WTC11 (cell line): ENCODE data around the gene KLF13. TPM values are rescaled to one million over a fixed set of nuclear protein-coding genes. Genes with fewer than 3 reads are reported as not detected.

Experiments
- ATAC-seq: fragments of 200-7000 bp; cut with Tn5 transposase; 2 replicates; pipeline ENCODE4 v1.10.0; 2021; ENCODE audit warnings: mild to moderate bottlenecking, moderate library complexity
- CTCF ChIA-PET: fragments of 300-600 bp; sonication (Branson Sonifier 250); formaldehyde crosslinking; loops from one replicate; lab custom pipeline; 2021; ENCODE audit warnings: antibody characterized with exemption; lab: Charles Lee
- POLR2A ChIA-PET: fragments of 350-600 bp; sonication (Branson Sonifier 250); formaldehyde crosslinking; loops from one replicate; lab custom pipeline; 2021; ENCODE audit warnings: antibody characterized with exemption; lab: Charles Lee
- DNase-seq: peaks from one replicate; pipeline ENCODE4 v3.0.0; 2021; ENCODE audit warnings: low spot score
- H3K27ac Mint-ChIP-seq: 2 replicates; pipeline ENCODE4 v1.8.0; 2021; ENCODE audit warnings: mixed read lengths
- H3K27me3 Mint-ChIP-seq: 2 replicates; pipeline ENCODE4 v1.8.0; 2021; ENCODE audit warnings: low read depth, mild to moderate bottlenecking, moderate library complexity, mixed read lengths
- H3K36me3 Mint-ChIP-seq: 2 replicates; pipeline ENCODE4 v1.8.0; 2021; ENCODE audit warnings: mixed read lengths
- H3K4me1 Mint-ChIP-seq: 2 replicates; pipeline ENCODE4 v1.8.0; 2022; ENCODE audit warnings: mixed read lengths
- H3K4me3 Mint-ChIP-seq: 2 replicates; pipeline ENCODE4 v1.8.0; 2021; ENCODE audit warnings: mild to moderate bottlenecking, moderate library complexity, mixed read lengths
- H3K9me3 Mint-ChIP-seq: 2 replicates; pipeline ENCODE4 v1.8.0; 2021; ENCODE audit warnings: mixed read lengths
- FOXP4 ChIP-seq: sonication (generic); formaldehyde crosslinking; IDR thresholded peaks from 2 replicates; pipeline ENCODE4 v1.8.0; 2022; ENCODE audit warnings: mild to moderate bottlenecking, missing genetic modification reagents
- PRDM15 ChIP-seq: sonication (generic); formaldehyde crosslinking; IDR thresholded peaks from 2 replicates; pipeline ENCODE4 v1.8.0; 2022; ENCODE audit warnings: missing genetic modification reagents
- RORB ChIP-seq: fragments of 250-450 bp; sonication (Bioruptor Pico); IDR thresholded peaks from 2 replicates; pipeline ENCODE4 v1.9.0; 2021; ENCODE audit warnings: mild to moderate bottlenecking
- ZBTB21 ChIP-seq: sonication (generic); formaldehyde crosslinking; IDR thresholded peaks from 2 replicates; pipeline ENCODE4 v1.8.1; 2023; ENCODE audit warnings: mild to moderate bottlenecking, missing genetic modification reagents, borderline replicate concordance
- ZNF425 ChIP-seq: fragments of 250-450 bp; sonication (Bioruptor Pico); conservative IDR thresholded peaks from 2 replicates; pipeline ENCODE4 v1.9.0; 2021; ENCODE audit warnings: mild to moderate bottlenecking
- total RNA-seq: library from RNA; stranded (reverse); gene quantifications from 3 replicates; pipeline ENCODE4 v1.2.3, GENCODE V29; 2021
- TF ChIP-seq, protein P1 (sequence below): sonication (generic); formaldehyde crosslinking; conservative IDR thresholded peaks from 2 replicates; pipeline ENCODE4 v1.8.1; 2023; ENCODE audit warnings: mild to moderate bottlenecking, low read depth, missing genetic modification reagents, moderate library complexity

KLF13 gene
- total RNA-seq, 1 experiment from 2014 or later: 38.1 TPM

DNA sequence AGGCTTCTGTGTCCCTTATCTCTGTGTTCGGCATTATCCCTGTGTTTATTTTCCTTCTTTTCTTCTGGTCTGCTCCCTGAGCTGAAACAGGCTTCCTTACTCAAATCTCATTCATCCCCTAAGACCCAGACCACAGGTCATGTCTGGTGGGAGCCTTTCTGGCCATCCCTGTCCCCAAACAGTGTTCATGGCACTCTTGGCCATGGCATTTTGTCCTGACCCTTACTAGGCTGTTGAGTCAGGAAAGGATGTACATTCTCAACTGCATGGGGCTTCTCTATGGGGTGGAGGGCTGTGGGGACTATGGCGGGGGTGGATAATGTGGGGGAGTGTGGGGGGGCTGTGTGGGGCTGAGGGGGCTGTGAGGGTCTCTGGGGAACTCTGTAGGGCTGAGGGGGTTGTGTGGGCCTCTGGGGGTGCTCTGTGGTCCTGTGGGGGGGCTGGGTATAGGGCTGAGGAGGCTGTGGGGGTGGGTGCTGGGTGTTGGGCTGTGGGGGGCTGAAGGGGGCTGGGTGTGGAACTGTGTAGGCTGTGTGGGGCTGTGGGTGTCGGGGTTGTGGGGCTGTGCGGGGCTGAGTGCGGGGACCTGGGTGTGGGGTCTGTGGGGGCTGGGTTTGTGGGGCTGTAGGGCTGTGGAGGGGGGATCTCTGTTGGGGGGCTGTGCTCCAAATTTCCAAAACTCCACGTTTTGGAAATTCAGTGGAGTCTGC lies 64.3 kb downstream of the KLF13 start (continued):
- TF ChIP-seq, protein P1, sequence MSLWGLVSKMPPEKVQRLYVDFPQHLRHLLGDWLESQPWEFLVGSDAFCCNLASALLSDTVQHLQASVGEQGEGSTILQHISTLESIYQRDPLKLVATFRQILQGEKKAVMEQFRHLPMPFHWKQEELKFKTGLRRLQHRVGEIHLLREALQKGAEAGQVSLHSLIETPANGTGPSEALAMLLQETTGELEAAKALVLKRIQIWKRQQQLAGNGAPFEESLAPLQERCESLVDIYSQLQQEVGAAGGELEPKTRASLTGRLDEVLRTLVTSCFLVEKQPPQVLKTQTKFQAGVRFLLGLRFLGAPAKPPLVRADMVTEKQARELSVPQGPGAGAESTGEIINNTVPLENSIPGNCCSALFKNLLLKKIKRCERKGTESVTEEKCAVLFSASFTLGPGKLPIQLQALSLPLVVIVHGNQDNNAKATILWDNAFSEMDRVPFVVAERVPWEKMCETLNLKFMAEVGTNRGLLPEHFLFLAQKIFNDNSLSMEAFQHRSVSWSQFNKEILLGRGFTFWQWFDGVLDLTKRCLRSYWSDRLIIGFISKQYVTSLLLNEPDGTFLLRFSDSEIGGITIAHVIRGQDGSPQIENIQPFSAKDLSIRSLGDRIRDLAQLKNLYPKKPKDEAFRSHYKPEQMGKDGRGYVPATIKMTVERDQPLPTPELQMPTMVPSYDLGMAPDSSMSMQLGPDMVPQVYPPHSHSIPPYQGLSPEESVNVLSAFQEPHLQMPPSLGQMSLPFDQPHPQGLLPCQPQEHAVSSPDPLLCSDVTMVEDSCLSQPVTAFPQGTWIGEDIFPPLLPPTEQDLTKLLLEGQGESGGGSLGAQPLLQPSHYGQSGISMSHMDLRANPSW (CRISPR knock-in tag): no peak
- TF ChIP-seq PRDM15 (no peak), RORB (CRISPR knock-in tag) (no peak)

GRCh38 chr15:31391687-31392671 lies 65.3 kb downstream of the KLF13 start:
- Mint-ChIP-seq H3K27me3 (peaks cover 35% of the 10 kb centered on the region), H3K36me3 (peaks cover 7% of the 10 kb centered on the region), H3K4me1 (peaks cover 21% of the 10 kb centered on the region), H3K27ac (no peak overlapping the region), H3K4me3 (peak overlapping the region; percentile 83), H3K9me3 (peaks cover 15% of the 10 kb centered on the region)
- DNase-seq: peak; percentile 71
- ChIA-PET CTCF (interaction anchor here (0.6 to 1.7 kb wide), 10 partner anchors 25 to 263 kb away, joined by 3 to 16 read pairs (median 4); partner anchors contain the start of gene KLF13), POLR2A (interaction anchor here (1.0 to 1.4 kb wide), 2 partner anchors 61 to 66 kb away, joined by 3 to 4 read pairs; partner anchors contain the start of gene KLF13)
- TF ChIP-seq FOXP4 (CRISPR knock-in tag): 0 out of 2 replicates have a peak, but pooled peaks have one; percentile 16
- no peak for TF ChIP-seq ZNF425 (CRISPR knock-in tag)
- TF ChIP-seq ZBTB21 (CRISPR knock-in tag): peak; percentile 35; the same call in 1 of the 2 replicates
- peak; percentile 56 for ATAC-seq
